ENCODE data around the gene NACC1.

Gene NACC1

DNA sequence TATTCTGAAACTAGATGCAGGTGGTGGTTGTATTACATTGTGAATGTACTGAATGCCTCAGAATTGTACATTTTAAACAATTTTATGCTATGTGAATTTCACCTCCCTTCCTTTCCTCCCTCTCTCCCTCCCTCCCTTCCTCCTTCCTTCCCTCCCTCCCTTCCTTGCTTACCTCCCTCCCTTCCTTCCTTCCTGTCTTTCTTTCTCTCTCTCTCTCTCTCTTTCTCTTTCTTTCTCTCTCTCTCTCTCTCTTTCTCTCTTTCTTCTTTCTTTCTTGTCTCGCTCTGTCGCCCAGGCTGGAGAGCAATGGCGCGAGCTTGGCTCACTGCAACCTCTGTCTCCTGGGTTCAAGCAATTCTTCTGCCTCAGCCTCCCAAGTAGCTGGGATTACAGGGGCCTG, 69.4 kb downstream of the NACC1 start:
- no peak for TF ChIP-seq ZNF837 (tag by site-specific recombination; IDR thresholded peaks at IDR 0.05)
- no peak for TF ChIP-seq ZNF670 (tag by site-specific recombination; IDR thresholded peaks at IDR 0.05; ENCODE audit: low read depth)
- no peak for TF ChIP-seq ZNF19 (tag by site-specific recombination; IDR thresholded peaks at IDR 0.05; ENCODE audit: low read depth)
- peak; percentile 75 for TF ChIP-seq ZNF596 (tag by site-specific recombination; IDR thresholded peaks at IDR 0.05)
- TF ChIP-seq ZNF138 (tag by site-specific recombination; IDR thresholded peaks at IDR 0.05; ENCODE audit: borderline replicate concordance), result no peak
- TF ChIP-seq ZNF426 (tag by site-specific recombination; IDR thresholded peaks at IDR 0.05), result no peak
- TF ChIP-seq, protein P1, sequence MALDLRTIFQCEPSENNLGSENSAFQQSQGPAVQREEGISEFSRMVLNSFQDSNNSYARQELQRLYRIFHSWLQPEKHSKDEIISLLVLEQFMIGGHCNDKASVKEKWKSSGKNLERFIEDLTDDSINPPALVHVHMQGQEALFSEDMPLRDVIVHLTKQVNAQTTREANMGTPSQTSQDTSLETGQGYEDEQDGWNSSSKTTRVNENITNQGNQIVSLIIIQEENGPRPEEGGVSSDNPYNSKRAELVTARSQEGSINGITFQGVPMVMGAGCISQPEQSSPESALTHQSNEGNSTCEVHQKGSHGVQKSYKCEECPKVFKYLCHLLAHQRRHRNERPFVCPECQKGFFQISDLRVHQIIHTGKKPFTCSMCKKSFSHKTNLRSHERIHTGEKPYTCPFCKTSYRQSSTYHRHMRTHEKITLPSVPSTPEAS (tag by site-specific recombination; IDR thresholded peaks at IDR 0.05), result no peak
- TF ChIP-seq, protein P2, sequence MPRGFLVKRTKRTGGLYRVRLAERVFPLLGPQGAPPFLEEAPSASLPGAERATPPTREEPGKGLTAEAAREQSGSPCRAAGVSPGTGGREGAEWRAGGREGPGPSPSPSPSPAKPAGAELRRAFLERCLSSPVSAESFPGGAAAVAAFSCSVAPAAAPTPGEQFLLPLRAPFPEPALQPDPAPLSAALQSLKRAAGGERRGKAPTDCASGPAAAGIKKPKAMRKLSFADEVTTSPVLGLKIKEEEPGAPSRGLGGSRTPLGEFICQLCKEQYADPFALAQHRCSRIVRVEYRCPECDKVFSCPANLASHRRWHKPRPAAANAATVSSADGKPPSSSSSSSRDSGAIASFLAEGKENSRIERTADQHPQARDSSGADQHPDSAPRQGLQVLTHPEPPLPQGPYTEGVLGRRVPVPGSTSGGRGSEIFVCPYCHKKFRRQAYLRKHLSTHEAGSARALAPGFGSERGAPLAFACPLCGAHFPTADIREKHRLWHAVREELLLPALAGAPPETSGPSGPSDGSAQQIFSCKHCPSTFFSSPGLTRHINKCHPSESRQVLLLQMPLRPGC (tag by site-specific recombination; IDR thresholded peaks at IDR 0.05), result no peak
- no peak for TF ChIP-seq ZIC2 (tag by site-specific recombination; IDR thresholded peaks at IDR 0.05)
- TF ChIP-seq ZNF112 (tag by site-specific recombination; IDR thresholded peaks at IDR 0.05), result no peak
- TF ChIP-seq ZNF660 (tag by site-specific recombination; IDR thresholded peaks at IDR 0.05), result no peak
- TF ChIP-seq ZBTB1 (tag by site-specific recombination; IDR thresholded peaks at IDR 0.05), result no peak
- TF ChIP-seq, protein P3, sequence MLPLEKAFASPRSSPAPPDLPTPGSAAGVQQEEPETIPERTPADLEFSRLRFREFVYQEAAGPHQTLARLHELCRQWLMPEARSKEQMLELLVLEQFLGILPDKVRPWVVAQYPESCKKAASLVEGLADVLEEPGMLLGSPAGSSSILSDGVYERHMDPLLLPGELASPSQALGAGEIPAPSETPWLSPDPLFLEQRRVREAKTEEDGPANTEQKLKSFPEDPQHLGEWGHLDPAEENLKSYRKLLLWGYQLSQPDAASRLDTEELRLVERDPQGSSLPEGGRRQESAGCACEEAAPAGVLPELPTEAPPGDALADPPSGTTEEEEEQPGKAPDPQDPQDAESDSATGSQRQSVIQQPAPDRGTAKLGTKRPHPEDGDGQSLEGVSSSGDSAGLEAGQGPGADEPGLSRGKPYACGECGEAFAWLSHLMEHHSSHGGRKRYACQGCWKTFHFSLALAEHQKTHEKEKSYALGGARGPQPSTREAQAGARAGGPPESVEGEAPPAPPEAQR (tag by site-specific recombination; IDR thresholded peaks at IDR 0.05), result no peak
- TF ChIP-seq ZNF366 (tag by site-specific recombination; conservative IDR thresholded peaks at IDR 0.05), result peak; percentile 85
- no peak for TF ChIP-seq ZNF658 (tag by site-specific recombination; IDR thresholded peaks at IDR 0.05)
- no peak for TF ChIP-seq ZNF776 (tag by site-specific recombination; IDR thresholded peaks at IDR 0.05; ENCODE audit: borderline replicate concordance)
- no peaks in the 10 kb centered on the region for H3K36me3 ChIP-seq (ENCODE audit: control insufficient read depth in 2 of 2, insufficient read depth in 1 of 2, low read length in 2 of 2)
- H3K9me3 ChIP-seq (ENCODE audit: control insufficient read depth, insufficient read depth, low read depth, low read length), result no peaks in the 10 kb centered on the region
- H3K4me1 ChIP-seq (ENCODE audit: control insufficient read depth, insufficient read depth, low read length), result no peaks in the 10 kb centered on the region
- CTCF ChIA-PET, result interaction anchor here (0.6 kb wide), 1 partner anchor 31 kb away, joined by 3 read pairs; no protein-coding TSS in a partner anchor
- no peak overlapping the region for H3K27ac ChIP-seq (ENCODE audit: extremely low read depth, low read depth, low read length)
- no peak overlapping the region for H3K4me3 ChIP-seq (ENCODE audit: low read depth, low read length)
- POLR2A ChIA-PET, result interaction anchor here (0.6 to 2.2 kb wide), 2 partner anchors 35 to 241 kb away, joined by 3 to 11 read pairs; no protein-coding TSS in a partner anchor

DNA sequence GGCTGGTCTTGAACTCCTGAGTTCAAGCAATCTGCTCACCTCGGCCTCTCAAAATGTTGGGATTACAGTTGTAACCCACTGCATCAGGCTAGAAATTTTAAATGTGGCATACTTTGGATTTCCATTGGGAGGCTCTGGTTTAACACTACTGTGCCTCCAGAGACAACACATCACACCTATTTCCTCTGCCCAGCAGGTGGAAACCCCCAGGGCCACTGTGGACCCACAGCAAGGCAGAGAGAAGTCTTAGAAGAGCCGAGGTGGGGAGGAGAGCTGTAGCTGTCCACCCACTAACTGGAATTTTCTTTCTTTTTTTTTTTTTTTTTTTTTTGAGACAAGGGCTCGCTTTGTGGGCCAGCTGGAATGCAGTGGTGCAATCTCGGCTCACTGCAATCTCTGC, 71.5 kb downstream of the NACC1 start:
- H3K36me3 ChIP-seq (ENCODE audit: control insufficient read depth in 2 of 2, insufficient read depth in 1 of 2, low read length in 2 of 2), result no peaks in the 10 kb centered on the region
- ChIA-PET CTCF (interaction anchor here (0.7 kb wide), 2 partner anchors 25 to 221 kb away, joined by 3 to 7 read pairs; no protein-coding TSS in a partner anchor), POLR2A (interaction anchor here (0.6 to 1.1 kb wide), 4 partner anchors 22 to 98 kb away, joined by 3 to 5 read pairs (median 4); no protein-coding TSS in a partner anchor)
- H3K4me1 ChIP-seq (ENCODE audit: control insufficient read depth, insufficient read depth, low read length), result no peaks in the 10 kb centered on the region
- H3K4me3 ChIP-seq (ENCODE audit: low read depth, low read length), result no peak overlapping the region
- H3K27ac ChIP-seq (ENCODE audit: extremely low read depth, low read depth, low read length), result no peak overlapping the region
- no peaks in the 10 kb centered on the region for H3K9me3 ChIP-seq (ENCODE audit: control insufficient read depth, insufficient read depth, low read depth, low read length)
- TF ChIP-seq, protein P4, sequence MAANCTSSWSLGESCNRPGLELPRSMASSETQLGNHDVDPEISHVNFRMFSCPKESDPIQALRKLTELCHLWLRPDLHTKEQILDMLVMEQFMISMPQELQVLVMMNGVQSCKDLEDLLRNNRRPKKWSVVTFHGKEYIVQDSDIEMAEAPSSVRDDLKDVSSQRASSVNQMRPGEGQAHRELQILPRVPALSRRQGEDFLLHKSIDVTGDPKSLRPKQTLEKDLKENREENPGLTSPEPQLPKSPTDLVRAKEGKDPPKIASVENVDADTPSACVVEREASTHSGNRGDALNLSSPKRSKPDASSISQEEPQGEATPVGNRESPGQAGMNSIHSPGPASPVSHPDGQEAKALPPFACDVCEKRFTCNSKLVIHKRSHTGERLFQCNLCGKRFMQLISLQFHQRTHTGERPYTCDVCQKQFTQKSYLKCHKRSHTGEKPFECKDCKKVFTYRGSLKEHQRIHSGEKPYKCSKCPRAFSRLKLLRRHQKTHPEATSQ (tag by site-specific recombination; IDR thresholded peaks at IDR 0.05), result no peak
- TF ChIP-seq, protein P5, sequence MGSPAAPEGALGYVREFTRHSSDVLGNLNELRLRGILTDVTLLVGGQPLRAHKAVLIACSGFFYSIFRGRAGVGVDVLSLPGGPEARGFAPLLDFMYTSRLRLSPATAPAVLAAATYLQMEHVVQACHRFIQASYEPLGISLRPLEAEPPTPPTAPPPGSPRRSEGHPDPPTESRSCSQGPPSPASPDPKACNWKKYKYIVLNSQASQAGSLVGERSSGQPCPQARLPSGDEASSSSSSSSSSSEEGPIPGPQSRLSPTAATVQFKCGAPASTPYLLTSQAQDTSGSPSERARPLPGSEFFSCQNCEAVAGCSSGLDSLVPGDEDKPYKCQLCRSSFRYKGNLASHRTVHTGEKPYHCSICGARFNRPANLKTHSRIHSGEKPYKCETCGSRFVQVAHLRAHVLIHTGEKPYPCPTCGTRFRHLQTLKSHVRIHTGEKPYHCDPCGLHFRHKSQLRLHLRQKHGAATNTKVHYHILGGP (tag by site-specific recombination; IDR thresholded peaks at IDR 0.05), result no peak
- no peak for TF ChIP-seq ZFP3 (tag by site-specific recombination; IDR thresholded peaks at IDR 0.05; ENCODE audit: low read depth)
- no peak for TF ChIP-seq ZNF324 (tag by site-specific recombination; IDR thresholded peaks at IDR 0.05)
- TF ChIP-seq ZNF19 (tag by site-specific recombination; IDR thresholded peaks at IDR 0.05; ENCODE audit: low read depth), result no peak
